Erythroblast (primary cell): ENCODE results near the gene STK38.

ENCODE experiments used
- GATA1 ChIP-seq: IDR thresholded peaks from 2 replicates; pipeline ENCODE4 v1.6.1; 2011; ENCODE audit warnings: low read depth, mild to moderate bottlenecking, control low read depth, low read length, moderate library complexity
- POLR2A ChIP-seq: IDR thresholded peaks from 2 replicates; pipeline ENCODE4 v1.6.1; 2011; ENCODE audit warnings: mild to moderate bottlenecking, low read length

DNA sequence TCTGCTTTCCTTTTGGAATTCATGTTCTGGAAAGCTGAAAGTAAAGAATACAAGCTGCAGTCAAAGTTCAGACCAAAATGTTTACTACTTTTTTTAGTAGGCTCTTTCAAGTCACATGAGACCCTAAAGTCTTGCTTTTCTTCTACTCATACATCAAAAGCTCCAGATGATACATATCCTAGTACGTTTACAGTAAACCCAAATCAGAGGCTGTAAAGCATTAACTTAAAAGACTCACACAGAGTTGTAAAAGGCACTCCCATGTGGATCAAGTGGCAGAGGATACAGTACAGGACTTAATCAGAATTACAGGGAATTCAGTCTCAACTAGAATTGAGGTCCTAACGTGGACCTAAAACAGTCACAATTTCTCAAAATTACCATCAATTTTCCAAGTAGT lies 40.7 kb downstream of the STK38 start:
- TF ChIP-seq POLR2A (no peak), GATA1 (no peak)
